IMR-90 (cell line): ENCODE results near the gene TCERG1L. TPM values are rescaled to one million over a fixed set of nuclear protein-coding genes. Genes with fewer than 3 reads are reported as not detected.

ENCODE experiments used
- ATAC-seq: fragments of 200-7000 bp; cut with Tn5 transposase; 2 replicates; pipeline ENCODE4 v1.9.1; 2020; ENCODE audit warnings: low read depth, mild to moderate bottlenecking, moderate library complexity
- BruUV-seq: library from RNA; stranded (reverse); fragments of 400-500 nt; replicated peaks from 2 replicates; lab custom pipeline; 2021; lab: Mats Ljungman, UMichigan
- CTCF ChIA-PET: fragments of 300-600 bp; formaldehyde crosslinking; extraction: SDS; loops from one replicate; lab custom pipeline; 2021; ENCODE audit warnings: antibody characterized with exemption; lab: Yijun Ruan, JAX
- POLR2A ChIA-PET: fragments of 300-600 bp; sonication (Branson Sonifier 250); formaldehyde crosslinking; loops from one replicate; lab custom pipeline; 2022; ENCODE audit warnings: antibody characterized with exemption; ENCODE audit not compliant: unreplicated experiment; lab: Charles Lee
- DNase-seq: peaks from one replicate; pipeline ENCODE4 v3.0.0; 2013
- H2AFZ ChIP-seq: replicated peaks from 2 replicates; pipeline ENCODE3; 2013; ENCODE audit warnings: low read length, mild to moderate bottlenecking; ENCODE audit not compliant: poor library complexity
- H2AK5ac ChIP-seq: 2 replicates; pipeline ENCODE4 v1.6.1; 2013; ENCODE audit warnings: low read depth, low read length, inconsistent platforms
- H2AK9ac ChIP-seq: replicated peaks from 2 replicates; pipeline ENCODE3; 2013; ENCODE audit warnings: mild to moderate bottlenecking, low read depth, low read length, moderate library complexity; ENCODE audit not compliant: poor library complexity
- H2BK120ac ChIP-seq: 2 replicates; pipeline ENCODE4 v1.6.1; 2013; ENCODE audit warnings: low read depth, low read length, inconsistent platforms
- H2BK15ac ChIP-seq: 3 replicates; pipeline ENCODE4 v1.6.1; 2013; ENCODE audit warnings: low read depth, low read length, inconsistent platforms
- H2BK20ac ChIP-seq: 2 replicates; pipeline ENCODE4 v1.6.1; 2013; ENCODE audit warnings: low read depth, mild to moderate bottlenecking, inconsistent platforms, low read length, moderate library complexity
- H2BK5ac ChIP-seq: 2 replicates; pipeline ENCODE4 v1.6.1; 2013; ENCODE audit warnings: mild to moderate bottlenecking, low read depth, low read length, inconsistent platforms; ENCODE audit not compliant: poor library complexity, severe bottlenecking
- H3K14ac ChIP-seq: replicated peaks from 2 replicates; pipeline ENCODE4 v1.6.1; 2013; ENCODE audit warnings: low read depth, low read length, inconsistent platforms
- H3K18ac ChIP-seq: 2 replicates; pipeline ENCODE4 v1.6.1; 2013; ENCODE audit warnings: low read depth, low read length, control low read depth
- H3K23ac ChIP-seq: 2 replicates; pipeline ENCODE4 v1.6.1; 2013; ENCODE audit warnings: low read depth, low read length, inconsistent platforms
- H3K27ac ChIP-seq: 2 replicates; pipeline ENCODE4 v1.5.1; 2013; ENCODE audit warnings: mild to moderate bottlenecking, control low read depth, low read length; ENCODE audit not compliant: insufficient read depth
- H3K27me3 ChIP-seq: 2 replicates; pipeline ENCODE4 v1.6.1; 2013; ENCODE audit warnings: low read length; ENCODE audit not compliant: control insufficient read depth, insufficient read depth
- H3K36me3 ChIP-seq: 2 replicates; pipeline ENCODE4 v1.6.1; 2013; ENCODE audit warnings: low read length, mixed read lengths; ENCODE audit not compliant: control insufficient read depth, insufficient read depth
- H3K4ac ChIP-seq: 2 replicates; pipeline ENCODE4 v1.6.1; 2013; ENCODE audit warnings: low read depth, low read length, inconsistent platforms
- H3K4me1 ChIP-seq: 2 replicates; pipeline ENCODE4 v1.6.1; 2013; ENCODE audit warnings: low read length, mixed read lengths; ENCODE audit not compliant: control insufficient read depth, insufficient read depth
- H3K4me2 ChIP-seq: 2 replicates; pipeline ENCODE4 v1.6.1; 2013; ENCODE audit warnings: low read depth, mild to moderate bottlenecking, control low read depth, low read length, moderate library complexity
- H3K4me3 ChIP-seq: 2 replicates; pipeline ENCODE4 v1.5.1; 2013; ENCODE audit warnings: low read depth, mild to moderate bottlenecking, control low read depth, low read length, moderate library complexity; ENCODE audit not compliant: insufficient read depth
- H3K56ac ChIP-seq: 2 replicates; pipeline ENCODE4 v1.6.1; 2013; ENCODE audit warnings: low read length, inconsistent platforms; ENCODE audit not compliant: insufficient read depth; ENCODE audit errors: extremely low read depth
- H3K79me1 ChIP-seq, 2 experiments: 2 replicates each; pipeline ENCODE4 v1.6.1; 2013; ENCODE audit warnings: low read length in 2 of 2, inconsistent platforms in 1 of 2, low read depth in 1 of 2
- H3K9ac ChIP-seq: 2 replicates; pipeline ENCODE4 v1.6.1; 2013; ENCODE audit warnings: low read depth, low read length, control low read depth
- H3K9me1 ChIP-seq: 2 replicates; pipeline ENCODE4 v1.6.1; 2013; ENCODE audit warnings: low read length, inconsistent platforms; ENCODE audit not compliant: insufficient read depth
- H3K9me3 ChIP-seq: 2 replicates; pipeline ENCODE4 v1.6.1; 2013; ENCODE audit warnings: low read length; ENCODE audit not compliant: control insufficient read depth, insufficient read depth
- H4K20me1 ChIP-seq: 2 replicates; pipeline ENCODE4 v1.6.1; 2013; ENCODE audit warnings: low read length, inconsistent platforms; ENCODE audit not compliant: insufficient read depth
- H4K5ac ChIP-seq: 2 replicates; pipeline ENCODE4 v1.6.1; 2013; ENCODE audit warnings: mild to moderate bottlenecking, low read depth, low read length, control low read depth
- H4K8ac ChIP-seq, 2 experiments: 2 replicates each; pipeline ENCODE4 v1.6.1; 2013; ENCODE audit warnings: low read depth in 2 of 2, low read length in 2 of 2, control low read depth in 1 of 2, inconsistent platforms in 1 of 2
- H4K91ac ChIP-seq: 2 replicates; pipeline ENCODE4 v1.6.1; 2013; ENCODE audit warnings: low read depth, low read length, inconsistent platforms; ENCODE audit not compliant: insufficient read depth
- CTCF ChIP-seq: conservative IDR thresholded peaks from 2 replicates; pipeline ENCODE4 v1.5.1; 2012; ENCODE audit warnings: mild to moderate bottlenecking, low read depth, low read length, improper control_type of control experiment
- MAFK ChIP-seq: IDR thresholded peaks from 2 replicates; pipeline ENCODE4 v1.6.1; 2012; ENCODE audit warnings: low read depth, low read length, improper control_type of control experiment
- MXI1 ChIP-seq: IDR thresholded peaks from 2 replicates; pipeline ENCODE4 v1.6.1; 2012; ENCODE audit warnings: low read depth, mild to moderate bottlenecking, low read length, moderate library complexity, borderline replicate concordance
- RFX5 ChIP-seq: IDR thresholded peaks from 2 replicates; pipeline ENCODE4 v1.8.0; 2012; ENCODE audit warnings: low read depth, mild to moderate bottlenecking, low read length, moderate library complexity
- USF2 ChIP-seq: fragments of 150-350 bp; IDR thresholded peaks from 2 replicates; pipeline ENCODE4 v1.6.1; 2017; ENCODE audit warnings: mild to moderate bottlenecking, antibody characterized with exemption, low read length, low read depth
- WGBS, 2 experiments: methylation state at CpG; one replicate each; pipeline versions ENCODE4 v1.1.5 to v1.1.7; 2013; ENCODE audit warnings: missing lambda C conversion rate in 2 of 2; ENCODE audit not compliant: insufficient read length in 1 of 2; ENCODE audit errors: extremely low coverage in 2 of 2; 5-methylcytosine and 5-hydroxymethylcytosine counted together
- dilution Hi-C: fragments of 300-500 bp; cut with HindIII; formaldehyde crosslinking; loops from one replicate; pipeline ENCODE4 v1.14.3; 2018; ENCODE audit warnings: low sequenced_read_pairs; ENCODE audit not compliant: unreplicated experiment
- in situ Hi-C: fragments of 300-500 bp; cut with MboI; formaldehyde crosslinking; loops from 3 replicates; pipeline ENCODE4 v1.14.3; 2019; ENCODE audit warnings: low sequenced_read_pairs, inconsistent platforms, mixed read lengths
- intact Hi-C: fragments of 100-400 bp; cut with micrococcal nuclease; formaldehyde crosslinking; loops from 2 replicates; pipeline ENCODE4 v1.10.0; 2022
- polyA plus RNA-seq, 3 experiments: library from polyadenylated mRNA; depleted of rRNA; stranded (reverse); fragments of >200 nt; gene quantifications; 2 replicates each; pipeline ENCODE4 v1.2.3, GENCODE V29; 2012; ENCODE audit warnings: low replicate concordance in 1 of 3
- total RNA-seq: library from RNA; depleted of rRNA; stranded (reverse); fragments of >200 nt; gene quantifications from 2 replicates; pipeline ENCODE4 v1.2.3, GENCODE V29; 2012

Gene TCERG1L
- total and polyA plus RNA-seq, 2 of the 4 experiments (the other 2 are of a cell fraction) = not detected

GRCh38 chr10:131111471-131112080 lies 199.9 kb downstream of the TCERG1L start:
- no TSS peak for BruUV-seq
- H3K9ac ChIP-seq = no peak overlapping the region
- H3K14ac ChIP-seq = no peak overlapping the region
- no peak overlapping the region for H4K5ac ChIP-seq
- no peaks in the 10 kb centered on the region for H3K27me3 ChIP-seq
- no peak overlapping the region for H3K56ac ChIP-seq
- H4K20me1 ChIP-seq = no peaks in the 10 kb centered on the region
- ChIA-PET CTCF (no interaction called here), POLR2A (no interaction called here)
- H2AK5ac ChIP-seq = no peak overlapping the region
- DNase-seq (no peak), ATAC-seq (no peak)
- H3K9me1 ChIP-seq = no peaks in the 10 kb centered on the region
- H3K4me1 ChIP-seq = no peaks in the 10 kb centered on the region
- H3K27ac ChIP-seq = no peak overlapping the region
- no peak overlapping the region for H2BK15ac ChIP-seq
- no peak overlapping the region for H2BK5ac ChIP-seq
- H3K18ac ChIP-seq = no peak overlapping the region
- dilution Hi-C loops = no loop called here
- no peak for TF ChIP-seq RFX5
- TF ChIP-seq CTCF = no peak
- TF ChIP-seq MXI1 = no peak
- no peak for TF ChIP-seq MAFK
- no peak for TF ChIP-seq USF2
- in situ Hi-C loops = no loop called here
- H4K8ac ChIP-seq = no peak overlapping the region
- intact Hi-C loops = no loop called here
- WGBS, 2 experiments = no CpG with 5 or more reads among the region's 16 CpGs
- H3K4me2 ChIP-seq = no peak overlapping the region
- no peaks in the 10 kb centered on the region for H3K79me1 ChIP-seq
- H2AFZ ChIP-seq = no peak overlapping the region
- no peak overlapping the region for H2BK120ac ChIP-seq
- no peaks in the 10 kb centered on the region for H3K36me3 ChIP-seq
- H3K4me3 ChIP-seq = no peak overlapping the region
- peaks cover 49% of the 10 kb centered on the region for H3K9me3 ChIP-seq
- no peak overlapping the region for H2BK20ac ChIP-seq
- no peak overlapping the region for H4K91ac ChIP-seq
- no peak overlapping the region for H3K23ac ChIP-seq
- no peak overlapping the region for H2AK9ac ChIP-seq
- H3K4ac ChIP-seq = no peak overlapping the region
